Measurements from ENCODE around the gene LETMD1. TPM values are rescaled to one million over a fixed set of nuclear protein-coding genes. Genes with fewer than 3 reads are reported as not detected.
"Not testable (repeated sequence)": the region's sequence is repeated elsewhere in the genome, so short reads cannot be mapped to it uniquely, and the experiment has no call there.

The LETMD1 gene
- total RNA-seq, 3 donors from 2014 or later, result 63.6 to 92.0 (median 82.1) TPM

- Histone ChIP-seq H3K27ac (no peak overlapping the region), H3K4me3 (no peak overlapping the region), H3K4me1 (no peaks in the 10 kb centered on the region), H3K27me3 (no peaks in the 10 kb centered on the region), H3K9me3 (no peaks in the 10 kb centered on the region), H3K36me3 (no peaks in the 10 kb centered on the region)
- no peak for DNase-seq (ENCODE audit: low spot score in 2 of 2)
- intact Hi-C loops (cut with DNase I; ENCODE audit: low total_unique reads), result no loop called here
- TF ChIP-seq POLR2AphosphoS5 (IDR thresholded peaks at IDR 0.05) (no peak), POLR2A (IDR thresholded peaks at IDR 0.05) (no peak), CTCF (IDR thresholded peaks at IDR 0.05) (no peak)
Measured at GRCh38 chr12:51075390-51075789, 27.3 kb downstream of the LETMD1 start.

GRCh38 chr12:51076236-51076930 lies 28.3 kb downstream of the LETMD1 start:
- Histone ChIP-seq H3K4me1 (no peaks in the 10 kb centered on the region), H3K4me3 (no peak overlapping the region), H3K36me3 (no peaks in the 10 kb centered on the region), H3K9me3 (no peaks in the 10 kb centered on the region), H3K27ac (peak overlapping the region; percentile 17 to 32), H3K27me3 (no peaks in the 10 kb centered on the region)
- no peak for TF ChIP-seq POLR2AphosphoS5 (IDR thresholded peaks at IDR 0.05)
- TF ChIP-seq CTCF (IDR thresholded peaks at IDR 0.05), result no peak
- TF ChIP-seq POLR2A (IDR thresholded peaks at IDR 0.05), result no peak
- intact Hi-C loops (cut with DNase I; ENCODE audit: low total_unique reads), result no loop called here
- DNase-seq (ENCODE audit: low spot score in 2 of 2), result no peak

GRCh38 chr12:51077930-51078329 lies 29.8 kb downstream of the LETMD1 start:
- no peaks in the 10 kb centered on the region for H3K27me3 ChIP-seq
- intact Hi-C loops (cut with DNase I; ENCODE audit: low total_unique reads), result no loop called here
- H3K9me3 ChIP-seq, result no peaks in the 10 kb centered on the region
- no peak for DNase-seq (ENCODE audit: low spot score in 2 of 2)
- no peak overlapping the region for H3K4me3 ChIP-seq
- H3K36me3 ChIP-seq, result no peaks in the 10 kb centered on the region
- peaks cover 0 to 4% of the 10 kb centered on the region in 2 donors for H3K4me1 ChIP-seq
- peak overlapping the region in 1 of 2 donors; percentile 3 for H3K27ac ChIP-seq
- no peak for TF ChIP-seq CTCF (IDR thresholded peaks at IDR 0.05)
- TF ChIP-seq POLR2AphosphoS5 (IDR thresholded peaks at IDR 0.05), result no peak
- no peak for TF ChIP-seq POLR2A (IDR thresholded peaks at IDR 0.05)

- H3K27me3 ChIP-seq; H3K9me3 ChIP-seq; H3K4me1 ChIP-seq; H3K27ac ChIP-seq; DNase-seq (ENCODE audit: low spot score in 2 of 2); H3K36me3 ChIP-seq; H3K4me3 ChIP-seq; intact Hi-C loops (cut with DNase I; ENCODE audit: low total_unique reads): not testable (repeated sequence)
Measured at GRCh38 chr12:51078346-51078745, 30.2 kb downstream of the LETMD1 start.

GRCh38 chr12:51078866-51079265 lies 30.7 kb downstream of the LETMD1 start:
- H3K27ac ChIP-seq; DNase-seq (ENCODE audit: low spot score in 2 of 2); H3K27me3 ChIP-seq; H3K4me1 ChIP-seq; H3K9me3 ChIP-seq; H3K36me3 ChIP-seq; H3K4me3 ChIP-seq; intact Hi-C loops (cut with DNase I; ENCODE audit: low total_unique reads): not testable (repeated sequence)

GRCh38 chr12:51080136-51080535 lies 32.0 kb downstream of the LETMD1 start:
- Histone ChIP-seq H3K9me3 (no peaks in the 10 kb centered on the region), H3K36me3 (no peaks in the 10 kb centered on the region), H3K4me3 (no peak overlapping the region), H3K27ac (no peak overlapping the region), H3K4me1 (peaks cover 0 to 4% of the 10 kb centered on the region in 2 donors), H3K27me3 (no peaks in the 10 kb centered on the region)
- TF ChIP-seq CTCF (IDR thresholded peaks at IDR 0.05) (no peak), POLR2AphosphoS5 (IDR thresholded peaks at IDR 0.05) (no peak), POLR2A (IDR thresholded peaks at IDR 0.05) (no peak)
- DNase-seq (ENCODE audit: low spot score in 2 of 2), result no peak
- intact Hi-C loops (cut with DNase I; ENCODE audit: low total_unique reads), result no loop called here
